Stomach (tissue), 9 donors: ENCODE data around the gene SUSD4. TPM values are rescaled to one million over a fixed set of nuclear protein-coding genes. Genes with fewer than 3 reads are reported as not detected.

Source experiments
- DNase-seq, 2 donors: peaks; one replicate each; pipeline versions ENCODE4 v3.0.0 to v3.0.0-alpha.2; 2013 to 2019
- H3K27ac ChIP-seq, 5 donors: fragments of 200-600 bp in 4 of 5; sonication (generic) in 4 of 5; one replicate each; pipeline ENCODE4 v1.5.1; 2013 to 2019; ENCODE audit warnings: mild to moderate bottlenecking in 1 of 5, moderate library complexity in 1 of 5
- H3K27me3 ChIP-seq, 3 donors: fragments of 200-600 bp; sonication (generic); one replicate each; pipeline ENCODE4 v1.5.1; 2017 to 2019; ENCODE audit warnings: mixed run types in 1 of 3
- H3K36me3 ChIP-seq, 4 donors: fragments of 200-600 bp; sonication (generic); 1 replicate in 3 of 4; 2 replicates in 1 of 4; pipeline ENCODE4 v1.5.1; 2016 to 2019
- H3K4me1 ChIP-seq, 4 donors: fragments of 200-600 bp; sonication (generic); one replicate each; pipeline ENCODE4 v1.5.1; 2016 to 2019
- H3K4me3 ChIP-seq, 4 donors: fragments of 200-600 bp; sonication (generic) in 3 of 4; one replicate each; pipeline ENCODE4 v1.5.1; 2016 to 2019; ENCODE audit warnings: mild to moderate bottlenecking in 1 of 4
- H3K9me3 ChIP-seq, 4 donors: fragments of 200-600 bp; sonication (generic); one replicate each; pipeline ENCODE4 v1.5.1; 2016 to 2019
- CTCF ChIP-seq, 7 experiments: fragments of 450-650 bp in 4 of 7; fragments of 200-600 bp in 3 of 7; sonication (generic) in 3 of 7; IDR thresholded peaks; one replicate each; pipeline ENCODE4 v1.5.1; 2016 to 2019; ENCODE audit warnings: antibody characterized with exemption in 7 of 7, control low read depth in 2 of 7, mild to moderate bottlenecking in 1 of 7
- EP300 ChIP-seq: sonication (generic); formaldehyde crosslinking; IDR thresholded peaks from one replicate; pipeline ENCODE4 v1.6.1; 2017; ENCODE audit warnings: antibody characterized with exemption
- POLR2A ChIP-seq, 4 donors: fragments of 450-650 bp; IDR thresholded peaks; one replicate each; pipeline ENCODE4 v1.6.1; 2016; ENCODE audit warnings: antibody characterized with exemption in 4 of 4, control low read depth in 2 of 4, mild to moderate bottlenecking in 1 of 4, moderate library complexity in 1 of 4
- POLR2AphosphoS5 ChIP-seq, 3 donors: sonication (generic); formaldehyde crosslinking; IDR thresholded peaks; one replicate each; pipeline ENCODE4 v1.6.1; 2016; ENCODE audit warnings: antibody characterized with exemption in 3 of 3
- WGBS, 5 donors: extraction: QIAGEN DNeasy Blood & Tissue Kit in 3 of 5; methylation state at CpG; one replicate each; pipeline versions ENCODE4 v1.1.5 to v1.1.7; 2013 to 2018; 5-methylcytosine and 5-hydroxymethylcytosine counted together
- intact Hi-C: fragments of 100-400 bp; cut with DNase I; formaldehyde crosslinking; loops from one replicate; pipeline ENCODE4 v1.15.1; 2023; ENCODE audit warnings: low total_unique reads
- polyA plus RNA-seq, 3 donors: library from polyadenylated mRNA; stranded (reverse); fragments of 200-250 nt; gene quantifications; one replicate each; pipeline ENCODE4 v1.2.3, GENCODE V29; 2013
- total RNA-seq, 5 donors: library from RNA; depleted of rRNA; stranded (reverse); fragments of >200 nt; gene quantifications; one replicate each; pipeline versions ENCODE4 v1.1.0 to v1.2.3, GENCODE V29; 2014 to 2016
- donor health status: healthy with polysubstance abuse.
- donor health status: Bipolar disorder and iron deficiency.
- donor health status: healthy.

Gene SUSD4
- total and polyA plus RNA-seq, 8 donors: 5.5 to 35.6 (median 8.1) TPM; not detected in 1

- intact Hi-C loops: no loop called here
- TF ChIP-seq EP300 (no peak), POLR2A (IDR thresholded peaks at IDR 0.05) (no peak), POLR2AphosphoS5 (IDR thresholded peaks at IDR 0.05) (no peak), CTCF (IDR thresholded peaks at IDR 0.05) (no peak)
- H3K36me3 ChIP-seq: no peaks in the 10 kb centered on the region
- H3K27me3 ChIP-seq: no peaks in the 10 kb centered on the region
- H3K9me3 ChIP-seq: no peaks in the 10 kb centered on the region
- H3K4me3 ChIP-seq: no peak overlapping the region
- H3K4me1 ChIP-seq: no peaks in the 10 kb centered on the region
- no peak for DNase-seq
- no peak overlapping the region for H3K27ac ChIP-seq
Observed at GRCh38 chr1:223410036-223410435, 46.1 kb upstream of the SUSD4 start.

GRCh38 chr1:223405507-223405906 is 41.5 kb upstream of the SUSD4 start:
- no peak overlapping the region for H3K27ac ChIP-seq
- no peaks in the 10 kb centered on the region for H3K36me3 ChIP-seq
- no peak overlapping the region for H3K4me3 ChIP-seq
- WGBS, 5 donors: 76 to 89% (median 82%) methylated on average over 3 of the region's 3 CpGs
- TF ChIP-seq POLR2AphosphoS5 (IDR thresholded peaks at IDR 0.05) (no peak), POLR2A (IDR thresholded peaks at IDR 0.05) (no peak), CTCF (IDR thresholded peaks at IDR 0.05) (no peak), EP300 (no peak)
- peaks cover 0 to 9% (median 4%) of the 10 kb centered on the region in 4 donors for H3K4me1 ChIP-seq
- H3K27me3 ChIP-seq: no peaks in the 10 kb centered on the region
- intact Hi-C loops: no loop called here
- H3K9me3 ChIP-seq: no peaks in the 10 kb centered on the region
- no peak for DNase-seq

GRCh38 chr1:223403184-223403815 is 39.3 kb upstream of the SUSD4 start:
- H3K4me3 ChIP-seq: no peak overlapping the region
- 46 to 66% (median 60%) methylated on average over 3 of the region's 3 CpGs for WGBS, 5 donors
- peak in 1 of 2 donors; percentile 23 for DNase-seq
- no peak overlapping the region for H3K27ac ChIP-seq
- H3K27me3 ChIP-seq: no peaks in the 10 kb centered on the region
- no peaks in the 10 kb centered on the region for H3K36me3 ChIP-seq
- no peaks in the 10 kb centered on the region for H3K9me3 ChIP-seq
- intact Hi-C loops: no loop called here
- TF ChIP-seq POLR2AphosphoS5 (IDR thresholded peaks at IDR 0.05): no peak
- no peak for TF ChIP-seq POLR2A (IDR thresholded peaks at IDR 0.05)
- no peak for TF ChIP-seq EP300
- peaks cover 0 to 9% (median 4%) of the 10 kb centered on the region in 4 donors for H3K4me1 ChIP-seq

GRCh38 chr1:223402790-223403142 is 38.8 kb upstream of the SUSD4 start:
- Histone ChIP-seq H3K4me3 (no peak overlapping the region), H3K27ac (no peak overlapping the region), H3K9me3 (no peaks in the 10 kb centered on the region), H3K27me3 (no peaks in the 10 kb centered on the region), H3K4me1 (peaks cover 0 to 9% (median 4%) of the 10 kb centered on the region in 4 donors), H3K36me3 (no peaks in the 10 kb centered on the region)
- no peak for DNase-seq
- intact Hi-C loops: no loop called here
- TF ChIP-seq EP300: no peak
- TF ChIP-seq POLR2AphosphoS5 (IDR thresholded peaks at IDR 0.05): no peak
- TF ChIP-seq POLR2A (IDR thresholded peaks at IDR 0.05): no peak
- no peak for TF ChIP-seq CTCF (IDR thresholded peaks at IDR 0.05)
- 24 to 43% (median 32%) methylated on average over 2 of the region's 2 CpGs for WGBS, 5 donors
